Liver (tissue), 3 donors: ENCODE data around the gene LMF1.

Experiments
- EGR1 ChIP-seq, 2 donors: IDR thresholded peaks; 2 replicates each; pipeline ENCODE4 v1.6.1; 2016 to 2018; ENCODE audit warnings: antibody characterized with exemption in 2 of 2, low read depth in 2 of 2
- FOXA1 ChIP-seq: IDR thresholded peaks from 2 replicates; pipeline ENCODE4 v1.6.1; 2016; ENCODE audit warnings: antibody characterized with exemption
- GABPA ChIP-seq, 2 donors: IDR thresholded peaks in 1 of 2; conservative IDR thresholded peaks in 1 of 2; 2 replicates each; pipeline ENCODE4 v1.6.1; 2016; ENCODE audit warnings: antibody characterized with exemption in 2 of 2, mild to moderate bottlenecking in 1 of 2, moderate library complexity in 1 of 2
- NR2F2 ChIP-seq: IDR thresholded peaks from 2 replicates; pipeline ENCODE4 v1.6.1; 2016; ENCODE audit warnings: antibody characterized with exemption
- RAD21 ChIP-seq, 2 donors: IDR thresholded peaks; 2 replicates each; pipeline ENCODE4 v1.6.1; 2016; ENCODE audit warnings: antibody characterized with exemption in 2 of 2, mild to moderate bottlenecking in 2 of 2
- REST ChIP-seq: IDR thresholded peaks from 2 replicates; pipeline ENCODE4 v1.6.1; 2016; ENCODE audit warnings: antibody characterized with exemption, mild to moderate bottlenecking
- RXRA ChIP-seq, 2 donors: IDR thresholded peaks; 2 replicates each; pipeline ENCODE4 v1.6.1; 2017 to 2018; ENCODE audit warnings: antibody characterized with exemption in 2 of 2, mild to moderate bottlenecking in 1 of 2
- SP1 ChIP-seq: IDR thresholded peaks from 2 replicates; pipeline ENCODE4 v1.6.1; 2018; ENCODE audit warnings: antibody characterized with exemption, mild to moderate bottlenecking
- TAF1 ChIP-seq: conservative IDR thresholded peaks from 2 replicates; pipeline ENCODE4 v1.6.1; 2016; ENCODE audit warnings: antibody characterized with exemption, mild to moderate bottlenecking
- YY1 ChIP-seq: IDR thresholded peaks from 2 replicates; pipeline ENCODE4 v1.6.1; 2016; ENCODE audit warnings: antibody characterized with exemption, mild to moderate bottlenecking
- TF ChIP-seq, protein P1 (sequence below): fragments of 150-350 bp; IDR thresholded peaks from 2 replicates; pipeline ENCODE4 v1.5.1; 2017; ENCODE audit warnings: improper control_type of control experiment, low read depth, low read length; ENCODE audit not compliant: missing input control
- TF ChIP-seq, protein P2 (sequence below): IDR thresholded peaks from 2 replicates; pipeline ENCODE4 v1.6.1; 2016; ENCODE audit warnings: antibody characterized with exemption
- TF ChIP-seq, protein P3 (sequence below): IDR thresholded peaks from 2 replicates; pipeline ENCODE4 v1.6.1; 2016; ENCODE audit warnings: antibody characterized with exemption
- donor health status: healthy.
- donor health status: healthy.

DNA sequence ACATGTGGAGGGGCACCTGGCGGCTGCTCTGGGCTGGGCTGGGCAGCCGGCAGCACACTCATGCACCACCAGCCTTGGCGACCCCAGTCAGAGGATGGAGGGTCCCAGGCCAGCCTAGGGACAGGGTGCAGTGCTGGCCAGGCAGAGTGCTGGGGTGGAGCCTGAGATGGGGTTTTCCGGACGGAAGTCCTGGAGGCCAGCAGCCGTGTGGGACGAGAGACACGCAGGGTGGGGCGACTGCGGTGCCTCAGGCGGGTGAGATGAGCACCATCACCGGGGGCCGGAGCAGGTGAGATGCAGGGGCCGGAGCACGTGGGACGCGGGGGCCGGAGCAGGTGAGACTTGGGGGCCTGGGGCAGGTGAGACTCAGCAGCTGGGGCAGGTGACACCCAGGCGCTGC lies 55.2 kb downstream of the LMF1 start:
- TF ChIP-seq, protein P1, sequence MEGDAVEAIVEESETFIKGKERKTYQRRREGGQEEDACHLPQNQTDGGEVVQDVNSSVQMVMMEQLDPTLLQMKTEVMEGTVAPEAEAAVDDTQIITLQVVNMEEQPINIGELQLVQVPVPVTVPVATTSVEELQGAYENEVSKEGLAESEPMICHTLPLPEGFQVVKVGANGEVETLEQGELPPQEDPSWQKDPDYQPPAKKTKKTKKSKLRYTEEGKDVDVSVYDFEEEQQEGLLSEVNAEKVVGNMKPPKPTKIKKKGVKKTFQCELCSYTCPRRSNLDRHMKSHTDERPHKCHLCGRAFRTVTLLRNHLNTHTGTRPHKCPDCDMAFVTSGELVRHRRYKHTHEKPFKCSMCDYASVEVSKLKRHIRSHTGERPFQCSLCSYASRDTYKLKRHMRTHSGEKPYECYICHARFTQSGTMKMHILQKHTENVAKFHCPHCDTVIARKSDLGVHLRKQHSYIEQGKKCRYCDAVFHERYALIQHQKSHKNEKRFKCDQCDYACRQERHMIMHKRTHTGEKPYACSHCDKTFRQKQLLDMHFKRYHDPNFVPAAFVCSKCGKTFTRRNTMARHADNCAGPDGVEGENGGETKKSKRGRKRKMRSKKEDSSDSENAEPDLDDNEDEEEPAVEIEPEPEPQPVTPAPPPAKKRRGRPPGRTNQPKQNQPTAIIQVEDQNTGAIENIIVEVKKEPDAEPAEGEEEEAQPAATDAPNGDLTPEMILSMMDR, result no peak
- TF ChIP-seq REST, result no peak
- no peak for TF ChIP-seq RAD21 (IDR thresholded peaks at IDR 0.05)
- TF ChIP-seq YY1, result no peak
- no peak for TF ChIP-seq NR2F2
- TF ChIP-seq, protein P2, sequence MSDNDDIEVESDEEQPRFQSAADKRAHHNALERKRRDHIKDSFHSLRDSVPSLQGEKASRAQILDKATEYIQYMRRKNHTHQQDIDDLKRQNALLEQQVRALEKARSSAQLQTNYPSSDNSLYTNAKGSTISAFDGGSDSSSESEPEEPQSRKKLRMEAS, result no peak
- no peak for TF ChIP-seq EGR1 (IDR thresholded peaks at IDR 0.05; ENCODE audit: low read depth in 2 of 2)
- TF ChIP-seq, protein P3, sequence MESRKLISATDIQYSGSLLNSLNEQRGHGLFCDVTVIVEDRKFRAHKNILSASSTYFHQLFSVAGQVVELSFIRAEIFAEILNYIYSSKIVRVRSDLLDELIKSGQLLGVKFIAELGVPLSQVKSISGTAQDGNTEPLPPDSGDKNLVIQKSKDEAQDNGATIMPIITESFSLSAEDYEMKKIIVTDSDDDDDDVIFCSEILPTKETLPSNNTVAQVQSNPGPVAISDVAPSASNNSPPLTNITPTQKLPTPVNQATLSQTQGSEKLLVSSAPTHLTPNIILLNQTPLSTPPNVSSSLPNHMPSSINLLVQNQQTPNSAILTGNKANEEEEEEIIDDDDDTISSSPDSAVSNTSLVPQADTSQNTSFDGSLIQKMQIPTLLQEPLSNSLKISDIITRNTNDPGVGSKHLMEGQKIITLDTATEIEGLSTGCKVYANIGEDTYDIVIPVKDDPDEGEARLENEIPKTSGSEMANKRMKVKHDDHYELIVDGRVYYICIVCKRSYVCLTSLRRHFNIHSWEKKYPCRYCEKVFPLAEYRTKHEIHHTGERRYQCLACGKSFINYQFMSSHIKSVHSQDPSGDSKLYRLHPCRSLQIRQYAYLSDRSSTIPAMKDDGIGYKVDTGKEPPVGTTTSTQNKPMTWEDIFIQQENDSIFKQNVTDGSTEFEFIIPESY, result no peak
- TF ChIP-seq SP1, result no peak
- TF ChIP-seq TAF1, result no peak
- no peak for TF ChIP-seq GABPA (IDR thresholded peaks at IDR 0.05 in 1 of 2, conservative IDR thresholded peaks at IDR 0.05 in 1 of 2)
- no peak for TF ChIP-seq FOXA1
- no peak for TF ChIP-seq RXRA (IDR thresholded peaks at IDR 0.05)
